GM10248 (cell line): Measurements from ENCODE around the gene FN1.

Source experiments
- CTCF ChIA-PET: fragments of 300-600 bp; sonication (Branson Sonifier 250); formaldehyde crosslinking; extraction: SDS; loops from one replicate; lab custom pipeline; 2021; ENCODE audit warnings: antibody characterized with exemption; lab: Yijun Ruan, JAX
- POLR2A ChIA-PET: fragments of 350-650 bp; sonication (Branson Sonifier 250); formaldehyde crosslinking; extraction: SDS; loops from one replicate; lab custom pipeline; 2020; ENCODE audit warnings: antibody characterized with exemption; lab: Yijun Ruan, JAX
- DNase-seq: peaks from one replicate; pipeline ENCODE4 v3.0.0; 2012; ENCODE audit errors: extremely low spot score
- TF ChIP-seq, protein P1 (sequence below): IDR thresholded peaks from 2 replicates; pipeline ENCODE4 v1.5.1; 2012; ENCODE audit warnings: mild to moderate bottlenecking, low read depth; ENCODE audit errors: extremely low read depth, missing control alignments, control extremely low read depth

The FN1 gene

DNA sequence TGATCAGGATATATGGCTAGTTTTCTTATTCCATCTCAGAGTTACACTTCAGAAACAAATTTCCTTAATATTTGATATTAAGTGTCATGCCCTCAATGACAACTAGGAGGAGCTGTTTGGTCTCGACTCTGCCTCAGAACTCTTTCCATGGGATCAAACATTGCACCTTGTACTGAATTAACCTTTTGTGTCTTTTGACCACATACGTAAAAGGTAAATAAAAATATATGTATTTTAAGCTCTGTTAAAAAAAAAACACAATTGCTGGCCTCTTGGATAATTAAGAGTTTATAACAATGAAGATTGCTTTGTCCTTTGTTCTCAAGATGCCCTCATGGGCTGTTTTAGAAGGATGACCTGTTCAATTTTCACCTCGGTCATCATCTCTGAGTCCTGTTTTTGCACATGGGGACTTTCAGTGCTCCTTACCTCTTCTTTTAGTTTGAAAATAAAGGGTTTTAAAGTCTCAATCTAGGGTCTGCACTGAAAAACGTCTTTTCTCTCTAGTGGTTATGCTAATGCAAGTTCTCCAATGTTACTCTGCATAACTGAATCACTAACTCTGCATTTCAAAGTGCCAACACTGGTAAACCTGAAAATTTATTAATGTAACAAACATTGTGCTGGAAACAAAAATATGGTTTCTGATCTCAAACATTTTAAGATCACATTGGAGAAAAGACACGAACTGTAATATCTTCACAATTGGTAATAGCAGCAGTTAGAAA lies 18.8 kb upstream of the FN1 start:
- ChIA-PET POLR2A (no interaction called here), CTCF (interaction anchor here (0.7 to 3.3 kb wide), 27 partner anchors 9 to 483 kb away, joined by 3 to 12 read pairs (median 4); no protein-coding TSS in a partner anchor)
- TF ChIP-seq, protein P1, sequence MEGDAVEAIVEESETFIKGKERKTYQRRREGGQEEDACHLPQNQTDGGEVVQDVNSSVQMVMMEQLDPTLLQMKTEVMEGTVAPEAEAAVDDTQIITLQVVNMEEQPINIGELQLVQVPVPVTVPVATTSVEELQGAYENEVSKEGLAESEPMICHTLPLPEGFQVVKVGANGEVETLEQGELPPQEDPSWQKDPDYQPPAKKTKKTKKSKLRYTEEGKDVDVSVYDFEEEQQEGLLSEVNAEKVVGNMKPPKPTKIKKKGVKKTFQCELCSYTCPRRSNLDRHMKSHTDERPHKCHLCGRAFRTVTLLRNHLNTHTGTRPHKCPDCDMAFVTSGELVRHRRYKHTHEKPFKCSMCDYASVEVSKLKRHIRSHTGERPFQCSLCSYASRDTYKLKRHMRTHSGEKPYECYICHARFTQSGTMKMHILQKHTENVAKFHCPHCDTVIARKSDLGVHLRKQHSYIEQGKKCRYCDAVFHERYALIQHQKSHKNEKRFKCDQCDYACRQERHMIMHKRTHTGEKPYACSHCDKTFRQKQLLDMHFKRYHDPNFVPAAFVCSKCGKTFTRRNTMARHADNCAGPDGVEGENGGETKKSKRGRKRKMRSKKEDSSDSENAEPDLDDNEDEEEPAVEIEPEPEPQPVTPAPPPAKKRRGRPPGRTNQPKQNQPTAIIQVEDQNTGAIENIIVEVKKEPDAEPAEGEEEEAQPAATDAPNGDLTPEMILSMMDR = peak; percentile 65
- DNase-seq = peak; percentile 31

DNA sequence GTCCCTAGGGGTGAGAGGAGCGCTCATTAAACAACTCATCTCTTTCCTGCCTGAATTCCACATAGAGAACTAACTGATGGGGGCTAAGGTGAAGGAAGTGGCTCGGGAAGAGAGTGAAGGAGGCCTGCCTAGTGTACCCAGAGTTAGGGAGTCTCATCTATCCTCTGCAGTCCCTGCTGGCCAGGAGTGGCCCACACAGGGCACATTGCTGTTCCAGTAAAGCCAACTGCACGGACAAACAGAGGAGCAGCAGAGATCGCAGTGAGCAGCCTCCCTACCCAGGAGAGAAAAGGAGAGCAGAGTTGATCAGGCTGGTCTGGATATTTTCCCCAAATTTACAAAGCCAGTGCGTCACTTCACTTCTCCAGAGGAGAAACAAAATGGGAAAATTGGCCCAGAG lies 16.9 kb upstream of the FN1 start:
- CTCF ChIA-PET = interaction anchor here (0.8 to 1.6 kb wide), 5 partner anchors 10 to 479 kb away, joined by 3 to 5 read pairs (median 3); no protein-coding TSS in a partner anchor

DNA sequence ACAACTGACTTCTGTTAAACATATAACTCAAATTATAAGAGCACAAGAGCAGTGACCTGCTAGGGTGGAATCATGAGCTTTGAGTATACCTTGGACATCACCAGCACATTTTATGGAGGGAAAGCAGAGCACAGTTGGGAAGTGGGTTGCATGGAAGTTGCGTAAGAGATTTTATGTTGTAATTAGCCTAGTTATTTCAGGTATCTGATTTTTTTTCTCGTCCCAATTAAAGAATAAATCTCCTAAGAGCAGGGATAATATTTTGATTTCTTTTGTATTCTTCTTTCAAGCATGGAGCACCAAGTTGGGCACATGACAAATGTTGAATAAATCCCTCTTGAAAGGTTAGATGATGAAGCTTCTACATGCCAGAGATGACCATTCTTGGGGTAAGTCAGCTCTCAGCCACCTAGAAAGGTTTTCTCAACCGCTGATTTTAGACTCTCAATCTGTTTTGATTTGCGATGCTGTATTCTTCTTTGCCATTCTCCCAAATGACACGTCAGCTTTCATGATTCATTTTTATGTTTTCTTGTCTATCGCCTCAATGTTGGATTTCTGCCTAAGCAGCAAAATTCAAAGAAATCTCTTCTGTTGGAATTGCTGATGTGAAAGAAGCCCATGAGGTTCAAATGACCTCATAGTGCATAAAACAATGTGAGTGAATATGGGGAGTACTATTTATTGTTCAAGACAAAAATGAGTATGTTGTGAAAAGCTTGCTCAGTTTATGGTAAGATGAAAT lies 15.3 kb upstream of the FN1 start:
- CTCF ChIA-PET = interaction anchor here (0.9 to 1.6 kb wide), 6 partner anchors 8 to 480 kb away, joined by 3 to 9 read pairs (median 4); no protein-coding TSS in a partner anchor
- no peak for DNase-seq
- POLR2A ChIA-PET = no interaction called here
- TF ChIP-seq, protein P1 = no peak

More for the DNA sequence above, 16.9 kb upstream of the FN1 start:
- TF ChIP-seq, protein P1 = no peak
- POLR2A ChIA-PET = no interaction called here
- no peak for DNase-seq

GRCh38 chr2:215450188-215451011 lies 14.5 kb upstream of the FN1 start:
- CTCF ChIA-PET = interaction anchor here (0.9 to 1.6 kb wide), 4 partner anchors 280 to 480 kb away, joined by 3 to 9 read pairs (median 4); no protein-coding TSS in a partner anchor

DNA sequence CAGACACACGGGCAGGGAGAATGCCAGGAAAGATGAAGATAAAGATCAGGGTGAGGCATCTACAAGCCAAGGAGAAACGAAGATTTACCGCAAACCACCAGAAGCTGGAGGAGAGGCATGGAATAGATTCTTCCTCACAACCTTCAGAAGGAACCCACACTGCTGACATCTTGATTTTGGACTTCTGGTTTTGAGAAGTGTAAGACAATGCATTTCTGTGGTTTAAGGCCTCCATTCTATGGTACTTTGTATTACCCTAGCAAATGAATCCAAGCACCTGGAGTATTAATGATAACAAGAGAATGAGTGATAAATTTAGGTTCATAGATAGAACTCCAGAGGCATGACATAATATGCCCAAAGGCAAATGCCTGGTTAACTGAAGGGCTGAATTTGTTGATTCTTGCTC lies 11.8 kb upstream of the FN1 start:
- ChIA-PET CTCF (interaction anchor here (2.5 kb wide), 1 partner anchor 18 kb away, joined by 8 read pairs; no protein-coding TSS in a partner anchor), POLR2A (no interaction called here)
- no peak for DNase-seq
- TF ChIP-seq, protein P1 = no peak

More at GRCh38 chr2:215450188-215451011, 14.5 kb upstream of the FN1 start:
- POLR2A ChIA-PET = no interaction called here
- TF ChIP-seq, protein P1 = no peak
- DNase-seq = no peak
